ENCODE data around the gene CEMP1. TPM values are rescaled to one million over a fixed set of nuclear protein-coding genes. Genes with fewer than 3 reads are reported as not detected.
"Not testable (repeated sequence)": the region's sequence is repeated elsewhere in the genome, so short reads cannot be mapped to it uniquely, and the experiment has no call there.

CEMP1 gene
- total RNA-seq, 2 donors from 2014 or later: 0.23 to 0.75 TPM

DNA sequence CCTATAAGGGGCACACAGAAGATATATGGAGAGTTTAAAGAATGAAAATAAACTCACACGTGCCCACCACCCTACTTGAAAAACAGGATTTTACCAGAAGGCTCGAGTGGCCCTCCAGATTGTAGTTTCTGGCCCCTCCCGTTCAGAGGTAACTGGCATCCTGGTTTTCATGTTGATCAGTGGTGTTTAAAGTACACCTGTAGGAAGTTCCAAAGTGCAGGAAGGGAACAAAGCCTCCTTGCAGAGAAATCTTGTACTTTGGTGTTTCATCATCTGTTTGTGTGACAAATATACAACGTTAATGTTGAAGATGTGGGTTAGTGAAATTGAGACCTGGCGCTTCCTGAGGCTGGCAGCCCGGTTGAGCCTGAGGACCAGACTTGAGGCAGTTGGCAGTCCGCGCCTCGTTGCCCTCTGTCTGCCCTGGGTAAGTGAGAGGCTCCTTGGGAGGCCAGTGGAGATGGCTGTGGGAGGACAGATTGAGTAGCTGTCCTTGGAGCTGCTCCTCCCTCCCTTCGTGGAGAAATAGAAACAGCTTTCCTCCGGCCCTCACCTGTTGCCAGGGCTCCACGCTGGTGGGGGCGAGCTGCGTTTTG, 19.2 kb upstream of the CEMP1 start:
- DNase-seq; H3K9me3 ChIP-seq (ENCODE audit: control insufficient read depth, low read length, poor library complexity, severe bottlenecking); H3K27ac Mint-ChIP-seq; H3K27me3 Mint-ChIP-seq; H3K4me1 Mint-ChIP-seq; H3K36me3 Mint-ChIP-seq (ENCODE audit: low read depth); H3K4me3 Mint-ChIP-seq; ATAC-seq: not testable (repeated sequence)

DNA sequence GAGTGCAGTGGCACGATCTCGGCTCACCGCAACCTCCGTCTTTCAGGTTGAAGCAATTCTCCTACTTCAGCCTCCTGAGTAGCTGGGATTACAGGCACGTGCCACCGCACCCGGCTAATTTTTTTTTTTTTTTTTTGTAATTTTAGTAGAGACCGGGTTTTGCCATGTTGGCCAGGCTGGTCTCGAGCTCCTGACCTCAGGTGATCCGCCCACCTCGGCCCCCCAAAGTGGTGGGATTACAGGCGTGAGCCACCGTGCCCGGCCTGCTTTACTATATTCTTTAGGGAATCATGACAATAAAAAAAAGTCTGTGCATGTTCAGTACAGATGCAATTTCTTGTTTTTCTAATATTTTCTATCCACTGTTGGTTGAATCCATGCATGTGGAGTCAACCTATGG, 12.6 kb upstream of the CEMP1 start:
- H3K9me3 ChIP-seq (ENCODE audit: control insufficient read depth, low read length, poor library complexity, severe bottlenecking); H3K4me3 Mint-ChIP-seq; DNase-seq; ATAC-seq; H3K36me3 Mint-ChIP-seq (ENCODE audit: low read depth); H3K27me3 Mint-ChIP-seq: not testable (repeated sequence)
- peak overlapping the region; percentile 60 for H3K27ac Mint-ChIP-seq
- H3K4me1 Mint-ChIP-seq: peaks cover 24% of the 10 kb centered on the region

DNA sequence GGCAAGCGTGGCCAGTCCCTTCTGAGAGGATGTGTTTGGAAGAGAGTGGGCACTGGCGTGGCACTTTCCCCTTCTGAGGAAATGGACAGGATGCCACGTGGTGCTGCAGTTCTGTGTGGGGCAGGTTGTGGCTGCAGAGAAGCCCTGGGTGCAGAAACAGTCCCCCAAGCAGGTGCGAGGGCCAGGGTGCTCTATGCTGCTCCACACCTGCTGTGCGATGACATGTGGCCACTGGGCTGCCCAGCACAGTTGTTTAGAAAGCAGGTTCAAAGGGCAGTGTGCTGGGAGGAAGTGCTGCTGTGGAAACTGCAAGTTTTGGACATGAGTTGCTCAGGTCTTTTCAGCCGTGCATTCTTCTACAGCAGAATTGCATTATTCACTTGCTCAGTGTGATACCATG, 10.2 kb upstream of the CEMP1 start:
- Mint-ChIP-seq H3K4me3 (peak overlapping the region; percentile 63), H3K27ac (peak overlapping the region; percentile 74), H3K4me1 (peaks cover 30% of the 10 kb centered on the region)
- not testable (repeated sequence) for DNase-seq; ATAC-seq; H3K9me3 ChIP-seq (ENCODE audit: control insufficient read depth, low read length, poor library complexity, severe bottlenecking); H3K27me3 Mint-ChIP-seq; H3K36me3 Mint-ChIP-seq (ENCODE audit: low read depth)

DNA sequence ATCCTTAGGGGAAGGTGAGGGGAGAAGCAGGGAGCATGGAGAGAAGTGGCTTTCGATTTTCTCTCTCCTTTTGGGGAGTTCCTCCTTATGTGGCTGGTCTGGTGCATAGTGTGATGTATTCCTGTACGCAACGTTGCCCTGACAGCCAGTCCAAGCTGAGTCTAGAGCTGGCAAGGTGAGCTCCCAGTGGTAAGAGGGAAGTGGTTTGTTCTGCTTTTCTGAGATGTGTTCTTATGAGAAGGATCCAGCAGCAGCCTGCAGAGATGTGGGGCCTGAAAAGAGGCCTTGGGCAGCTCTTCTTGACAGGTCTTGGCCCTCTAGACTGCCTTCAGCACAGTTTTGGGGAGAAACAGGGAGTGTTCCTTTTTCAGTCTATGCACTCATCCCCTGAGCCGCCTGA, 9.7 kb upstream of the CEMP1 start:
- H3K9me3 ChIP-seq (ENCODE audit: control insufficient read depth, low read length, poor library complexity, severe bottlenecking); DNase-seq; H3K27me3 Mint-ChIP-seq; H3K36me3 Mint-ChIP-seq (ENCODE audit: low read depth); ATAC-seq: not testable (repeated sequence)
- peaks cover 30% of the 10 kb centered on the region for H3K4me1 Mint-ChIP-seq
- peak overlapping the region; percentile 74 for H3K27ac Mint-ChIP-seq
- H3K4me3 Mint-ChIP-seq: peak overlapping the region; percentile 63

DNA sequence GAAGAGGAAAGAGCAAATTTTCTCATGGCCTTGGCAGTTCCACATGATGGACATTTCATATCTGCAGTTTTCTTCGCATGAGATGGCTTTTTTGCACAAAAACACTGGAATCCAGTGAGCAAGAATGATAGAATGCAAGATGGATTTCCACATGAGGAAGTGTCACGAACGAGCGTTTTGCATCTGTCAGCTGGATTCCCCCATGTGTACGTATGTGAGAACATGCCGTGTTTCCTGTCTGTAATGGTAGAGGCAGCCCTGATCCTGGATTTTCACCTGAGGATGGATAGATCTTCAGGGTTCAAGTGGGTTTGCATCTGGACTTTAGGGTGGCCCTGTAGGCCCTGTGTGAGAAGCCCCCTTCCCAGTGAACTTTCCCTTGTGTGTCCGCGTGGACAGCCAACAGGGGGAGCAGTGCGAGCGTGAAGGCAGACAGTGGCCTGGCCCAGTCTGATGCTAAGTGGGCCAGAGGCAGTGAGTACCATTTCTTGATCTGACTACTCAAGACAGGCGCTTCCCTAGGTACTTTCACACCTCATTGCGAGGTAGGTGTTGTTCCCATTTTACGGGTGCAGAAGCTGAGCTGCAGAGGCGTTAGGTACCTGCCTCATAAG, 8.7 kb upstream of the CEMP1 start:
- H3K9me3 ChIP-seq (ENCODE audit: control insufficient read depth, low read length, poor library complexity, severe bottlenecking); H3K27me3 Mint-ChIP-seq; DNase-seq; ATAC-seq; H3K36me3 Mint-ChIP-seq (ENCODE audit: low read depth): not testable (repeated sequence)
- Mint-ChIP-seq H3K27ac (peak overlapping the region; percentile 74), H3K4me1 (peaks cover 30% of the 10 kb centered on the region), H3K4me3 (peak overlapping the region; percentile 63)

DNA sequence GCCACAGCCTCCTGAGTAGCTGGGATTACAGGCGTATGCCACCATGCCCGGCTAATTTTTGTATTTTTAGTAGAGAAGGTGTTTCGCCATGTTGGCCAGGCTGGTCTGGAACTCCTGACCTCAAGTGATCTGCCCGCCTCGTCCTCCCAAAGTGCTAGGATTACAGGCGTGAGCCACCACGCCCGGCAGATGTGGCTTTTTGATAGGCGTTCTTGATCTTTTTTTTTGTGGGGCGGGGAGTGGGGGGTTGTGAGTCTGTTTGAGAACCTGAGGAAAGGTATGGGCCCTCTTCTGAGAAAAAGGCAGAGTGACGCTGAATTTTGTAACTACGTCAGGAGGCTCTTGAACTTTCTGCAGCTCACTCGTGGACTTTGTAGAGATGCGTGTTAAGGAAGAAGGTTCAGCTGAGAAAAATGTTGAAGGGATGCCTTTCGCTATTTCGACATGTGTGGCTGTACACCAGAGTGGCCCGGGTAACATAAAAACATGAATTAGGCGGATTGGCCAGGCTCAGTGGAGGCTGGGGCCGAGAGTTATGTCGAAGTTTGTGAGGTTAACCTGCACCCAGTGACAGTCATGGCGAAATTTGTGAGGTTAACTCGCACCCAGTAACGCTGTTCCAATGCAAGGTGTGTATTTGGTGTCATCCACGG, 8.1 kb upstream of the CEMP1 start:
- not testable (repeated sequence) for DNase-seq; H3K36me3 Mint-ChIP-seq (ENCODE audit: low read depth); ATAC-seq; H3K9me3 ChIP-seq (ENCODE audit: control insufficient read depth, low read length, poor library complexity, severe bottlenecking); H3K27ac Mint-ChIP-seq; H3K27me3 Mint-ChIP-seq
- peaks cover 28% of the 10 kb centered on the region for H3K4me1 Mint-ChIP-seq
- peak overlapping the region; percentile 76 for H3K4me3 Mint-ChIP-seq

DNA sequence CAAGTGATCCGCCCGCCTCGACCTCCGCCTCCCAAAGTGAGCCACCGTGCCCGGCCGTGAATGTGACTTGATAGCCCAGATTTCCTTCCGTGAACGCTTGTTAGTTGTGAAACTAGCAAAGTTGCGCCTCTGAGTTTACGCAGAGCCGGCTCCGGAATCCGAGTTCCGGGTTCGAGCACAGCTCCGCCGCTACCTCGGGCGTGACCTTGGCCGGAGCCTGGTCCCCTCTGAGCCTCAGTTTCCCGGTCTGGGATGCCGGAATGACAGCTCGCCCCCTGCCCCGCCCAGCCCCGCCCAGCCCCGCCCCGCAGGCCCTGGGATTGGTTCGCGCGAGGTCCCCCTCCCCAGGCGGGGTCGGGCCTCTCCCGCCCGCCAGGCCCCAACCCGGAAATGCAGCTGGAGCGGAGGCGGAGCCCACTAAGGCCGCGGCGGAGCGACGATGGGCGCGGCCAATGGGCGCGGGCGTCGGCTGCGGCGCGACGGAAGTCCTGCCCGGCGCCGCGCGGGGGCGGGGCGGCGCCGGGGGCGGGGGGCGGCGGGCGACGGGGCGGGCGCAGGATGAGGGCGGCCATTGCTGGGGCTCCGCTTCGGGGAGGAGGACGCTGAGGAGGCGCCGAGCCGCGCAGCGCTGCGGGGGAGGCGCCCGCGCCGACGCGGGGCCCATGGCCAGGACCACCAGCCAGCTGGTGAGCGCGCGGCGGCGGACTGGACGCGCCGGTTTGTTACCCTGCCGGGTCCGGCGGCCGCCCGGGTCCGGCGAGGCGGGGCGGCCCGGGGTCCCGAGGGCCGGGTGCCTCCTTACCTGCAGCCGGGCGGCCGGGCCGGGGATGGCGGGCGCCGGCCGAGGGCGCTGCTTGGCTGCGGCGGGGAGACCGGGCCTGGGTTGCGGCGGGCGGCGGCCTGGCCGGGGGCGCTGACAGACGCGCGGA, 6.5 kb upstream of the CEMP1 start, which contains the start of gene PDPK1:
Gene PDPK1, plus strand, starts transcription at position 571 of the 929 bp plus-strand sequence. Its CDS starts 92 bp downstream, at position 663.
- Mint-ChIP-seq H3K4me3 (peak within 1 kb of the TSS; percentile 87), H3K27me3 (no peaks in the 10 kb centered on the region), H3K4me1 (peaks cover 30% of the 10 kb centered on the region), H3K36me3 (ENCODE audit: low read depth) (no peaks in the 10 kb centered on the region), H3K27ac (peak within 1 kb of the TSS; percentile 87)
- ATAC-seq: peak; percentile 89
- no peaks in the 10 kb centered on the region for H3K9me3 ChIP-seq (ENCODE audit: control insufficient read depth, low read length, poor library complexity, severe bottlenecking)
- DNase-seq: peak; percentile 91 to 96 (median 92)

DNA sequence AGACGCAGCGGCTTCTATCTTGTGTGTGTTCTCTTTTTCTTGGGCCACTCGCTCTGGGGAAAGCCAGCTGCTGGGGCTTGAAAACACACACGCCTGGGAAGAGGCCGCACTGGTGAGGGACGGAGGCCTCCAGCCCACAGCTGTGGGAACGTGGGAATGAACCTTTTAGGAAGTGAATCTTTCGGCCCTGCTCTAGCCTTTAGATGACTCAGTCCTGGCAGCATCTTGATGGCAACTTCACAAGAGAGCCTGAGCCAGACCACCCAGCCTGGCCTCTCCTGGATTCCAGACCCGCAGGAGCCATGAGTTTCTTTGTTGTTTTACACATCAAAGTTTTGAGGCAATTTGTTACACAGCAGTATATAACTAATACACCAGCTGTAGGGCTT, 4.4 kb upstream of the CEMP1 start:
- no peak for ATAC-seq
- peaks cover 2% of the 10 kb centered on the region for H3K36me3 Mint-ChIP-seq (ENCODE audit: low read depth)
- peaks cover 31% of the 10 kb centered on the region for H3K4me1 Mint-ChIP-seq
- no peak for DNase-seq
- no peak overlapping the region for H3K27ac Mint-ChIP-seq
- H3K9me3 ChIP-seq (ENCODE audit: control insufficient read depth, low read length, poor library complexity, severe bottlenecking): no peaks in the 10 kb centered on the region
- H3K27me3 Mint-ChIP-seq: no peaks in the 10 kb centered on the region
- no peak overlapping the region for H3K4me3 Mint-ChIP-seq

DNA sequence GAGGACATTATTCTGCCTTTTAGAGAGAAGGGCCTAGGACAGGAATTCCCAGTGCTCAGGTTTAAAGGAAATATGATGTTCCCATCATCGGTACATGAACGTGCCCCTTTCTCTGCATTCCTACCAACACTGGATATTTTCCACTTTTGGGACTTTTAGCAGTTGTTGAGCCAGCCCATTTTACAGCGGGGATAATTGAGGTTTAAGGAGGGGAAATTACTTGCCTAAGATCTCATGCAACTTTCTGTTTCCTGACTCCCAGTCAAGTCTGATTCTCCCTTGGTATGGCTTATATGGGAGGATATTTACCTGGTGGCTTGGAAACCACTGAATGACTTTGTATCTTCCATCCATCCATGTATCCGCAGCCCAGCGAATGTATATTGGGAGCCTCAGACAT, 3.1 kb upstream of the CEMP1 start:
- Mint-ChIP-seq H3K4me1 (peaks cover 26% of the 10 kb centered on the region), H3K4me3 (peak overlapping the region; percentile 97), H3K27ac (peak overlapping the region; percentile 96)
- DNase-seq; ATAC-seq; H3K9me3 ChIP-seq (ENCODE audit: control insufficient read depth, low read length, poor library complexity, severe bottlenecking); H3K27me3 Mint-ChIP-seq; H3K36me3 Mint-ChIP-seq (ENCODE audit: low read depth): not testable (repeated sequence)

DNA sequence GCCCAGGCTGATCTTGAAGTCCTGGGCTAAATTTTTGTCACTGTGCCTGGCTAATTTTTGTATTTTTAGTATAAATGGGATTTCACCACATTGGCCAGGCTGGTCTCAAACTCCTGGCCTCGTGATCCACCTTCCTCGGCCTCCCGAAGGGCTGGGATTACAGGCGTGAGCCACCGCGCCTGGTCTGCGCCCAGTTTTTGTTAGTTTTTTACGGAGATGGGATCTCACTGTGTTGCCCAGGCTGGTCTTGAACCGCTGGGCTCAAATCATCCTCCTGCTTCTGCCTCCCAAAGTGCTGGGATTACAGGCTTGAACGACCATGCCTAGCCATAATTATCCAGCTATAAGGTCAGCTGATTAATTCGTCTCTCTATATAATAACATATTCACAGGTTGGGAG, 2.7 kb upstream of the CEMP1 start:
- ATAC-seq: no peak
- Mint-ChIP-seq H3K36me3 (ENCODE audit: low read depth) (peaks cover 2% of the 10 kb centered on the region), H3K4me3 (peak overlapping the region; percentile 97), H3K4me1 (peaks cover 24% of the 10 kb centered on the region), H3K27me3 (no peaks in the 10 kb centered on the region), H3K27ac (peak overlapping the region; percentile 96)
- DNase-seq: no peak
- H3K9me3 ChIP-seq (ENCODE audit: control insufficient read depth, low read length, poor library complexity, severe bottlenecking): no peaks in the 10 kb centered on the region

DNA sequence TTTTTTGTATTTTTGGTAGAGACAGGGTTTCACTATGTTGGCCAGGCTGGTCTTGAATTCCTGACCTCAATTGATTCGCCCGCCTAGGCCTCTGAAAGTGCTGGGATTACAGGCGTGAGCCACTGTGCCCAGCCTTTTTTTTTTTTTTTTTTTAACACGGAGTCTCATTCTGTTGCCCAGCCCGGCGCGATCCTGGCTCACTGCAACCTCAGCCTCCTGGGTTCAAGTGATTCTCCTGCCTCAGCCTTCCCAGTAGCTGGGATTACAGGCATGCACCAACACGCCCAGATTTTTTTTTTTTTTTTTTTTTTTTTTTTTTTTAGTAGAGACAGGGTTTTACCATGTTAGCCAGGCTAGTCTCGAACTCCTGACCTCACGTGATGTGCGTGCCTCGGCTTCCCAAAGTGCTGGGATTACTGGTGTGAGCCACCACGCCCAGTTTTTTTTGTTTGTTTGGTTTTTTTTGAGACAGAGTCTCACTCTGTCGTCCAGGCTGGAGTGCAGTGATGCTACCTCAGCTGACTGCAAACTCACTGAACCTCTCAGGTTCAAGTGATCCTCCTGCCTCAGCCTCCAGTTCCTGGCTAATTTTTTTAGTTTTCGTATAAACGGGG, 2.0 kb upstream of the CEMP1 start:
- not testable (repeated sequence) for H3K27me3 Mint-ChIP-seq; H3K9me3 ChIP-seq (ENCODE audit: control insufficient read depth, low read length, poor library complexity, severe bottlenecking); H3K36me3 Mint-ChIP-seq (ENCODE audit: low read depth); ATAC-seq; DNase-seq
- Mint-ChIP-seq H3K27ac (peak overlapping the region; percentile 96), H3K4me1 (peaks cover 21% of the 10 kb centered on the region), H3K4me3 (peak overlapping the region; percentile 97)

DNA sequence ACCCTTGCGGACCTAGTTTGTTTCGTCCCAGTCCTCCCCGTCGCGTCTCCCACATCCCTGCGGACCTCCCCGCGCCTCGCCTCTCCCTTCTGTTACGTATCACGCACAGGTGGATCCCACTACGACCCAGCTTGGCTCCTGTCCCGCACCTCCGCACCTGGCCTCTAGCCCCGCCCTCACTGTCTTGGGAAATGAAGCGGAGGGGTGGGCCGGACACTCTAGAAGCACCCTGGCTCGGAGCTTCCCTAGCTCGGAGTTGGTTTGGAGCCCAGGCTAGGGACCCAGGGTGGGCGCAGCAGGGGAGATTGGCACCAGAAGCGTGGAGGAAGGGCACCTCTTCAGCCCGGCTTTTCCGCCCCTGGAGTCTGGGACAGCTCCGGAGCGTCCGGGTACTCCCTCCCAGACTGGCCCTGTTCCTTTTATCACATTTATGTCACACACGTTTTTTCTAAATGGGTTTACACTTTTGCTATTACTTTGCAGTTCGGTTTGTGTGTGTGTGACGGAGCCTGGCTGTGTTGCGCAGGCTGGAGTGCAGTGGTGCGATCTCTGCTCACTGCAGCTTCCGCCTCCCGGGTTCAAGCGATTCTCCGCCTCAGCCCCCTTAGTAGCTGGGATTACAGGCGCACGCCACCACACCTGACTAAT, 1.4 kb upstream of the CEMP1 start:
- Mint-ChIP-seq H3K27me3 (no peaks in the 10 kb centered on the region), H3K36me3 (ENCODE audit: low read depth) (peaks cover 2% of the 10 kb centered on the region), H3K4me1 (peaks cover 21% of the 10 kb centered on the region), H3K4me3 (peak overlapping the region; percentile 97), H3K27ac (peak overlapping the region; percentile 96)
- DNase-seq (peak in 2 of 3 donors; percentile 37 to 51), ATAC-seq (peak; percentile 29)
- no peaks in the 10 kb centered on the region for H3K9me3 ChIP-seq (ENCODE audit: control insufficient read depth, low read length, poor library complexity, severe bottlenecking)
